IPS-20b (cell line): ENCODE measurements around the gene NUP210L.
A peak's percentile ranks its signal among the peaks of the same experiment; 100 is the strongest.

Experiments
- H3K27ac ChIP-seq: one replicate; pipeline ENCODE4 v1.5.1; 2013; ENCODE audit warnings: low read length
- H3K27me3 ChIP-seq: 2 replicates; pipeline ENCODE4 v1.6.1; 2013; ENCODE audit warnings: mild to moderate bottlenecking, low read length, inconsistent platforms; ENCODE audit not compliant: insufficient read depth
- H3K36me3 ChIP-seq: 2 replicates; pipeline ENCODE4 v1.6.1; 2013; ENCODE audit warnings: low read depth, mild to moderate bottlenecking, inconsistent platforms, low read length, moderate library complexity; ENCODE audit not compliant: insufficient read depth
- H3K4me1 ChIP-seq: 2 replicates; pipeline ENCODE4 v1.6.1; 2013; ENCODE audit warnings: mild to moderate bottlenecking, control low read depth, inconsistent platforms, low read length, moderate library complexity; ENCODE audit not compliant: insufficient read depth
- H3K4me3 ChIP-seq: 2 replicates; pipeline ENCODE4 v1.5.1; 2013; ENCODE audit warnings: mild to moderate bottlenecking, low read length, inconsistent platforms
- H3K9ac ChIP-seq: 2 replicates; pipeline ENCODE4 v1.6.1; 2013; ENCODE audit warnings: low read depth, mild to moderate bottlenecking, inconsistent platforms, low read length, moderate library complexity
- H3K9me3 ChIP-seq: 2 replicates; pipeline ENCODE4 v1.6.1; 2013; ENCODE audit warnings: mild to moderate bottlenecking, low read depth, low read length, inconsistent platforms; ENCODE audit not compliant: insufficient read depth

Gene NUP210L

DNA sequence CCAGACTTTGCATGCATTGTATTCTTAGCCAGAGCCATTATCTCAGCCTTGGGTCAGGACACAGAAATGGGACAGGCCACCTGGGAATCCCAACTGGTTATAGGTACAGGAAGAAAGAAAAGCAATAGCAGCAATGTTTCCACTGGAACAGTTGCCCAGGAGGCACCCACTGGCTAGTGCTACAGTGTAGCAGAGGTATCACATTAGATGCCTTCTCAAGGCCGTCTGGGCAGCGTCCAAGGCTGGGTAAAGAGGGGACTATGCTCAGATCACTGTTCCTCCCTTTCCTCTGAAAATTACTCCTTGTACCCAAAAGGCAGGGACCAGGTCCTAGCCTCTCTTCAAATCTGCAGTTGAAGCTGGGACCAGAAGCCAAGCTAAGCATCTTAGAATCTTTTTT, 184.5 kb downstream of the NUP210L start:
- Histone ChIP-seq H3K36me3 (peaks cover 26% of the 10 kb centered on the region), H3K9me3 (no peaks in the 10 kb centered on the region), H3K27me3 (no peaks in the 10 kb centered on the region), H3K27ac (no peak overlapping the region), H3K4me1 (peaks cover 8% of the 10 kb centered on the region; the same call in 1 of the 2 replicates), H3K4me3 (no peak overlapping the region), H3K9ac (no peak overlapping the region)

DNA sequence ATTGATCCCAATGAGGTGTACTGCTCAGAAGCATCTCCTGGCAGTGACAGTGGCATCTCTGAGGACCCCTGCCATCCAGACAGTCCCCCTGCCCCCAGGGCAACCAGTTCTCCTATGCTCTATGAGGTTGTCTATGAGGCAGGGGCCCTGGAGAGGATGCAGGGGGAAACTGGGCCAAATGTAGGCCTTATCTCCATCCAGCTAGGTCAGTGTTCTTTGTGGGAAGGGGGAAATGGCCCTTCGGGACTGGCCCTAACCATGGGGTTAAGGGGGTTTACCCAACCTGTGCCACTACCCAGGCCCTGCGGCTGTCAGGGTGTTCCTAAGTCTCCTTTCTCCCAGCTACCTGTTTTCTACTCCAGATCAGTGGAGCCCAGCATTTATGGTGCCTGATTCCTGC, 185.9 kb downstream of the NUP210L start:
- Histone ChIP-seq H3K4me3 (peak overlapping the region; percentile 93; the same call in 1 of the 2 replicates), H3K27ac (no peak overlapping the region), H3K9ac (peak overlapping the region; percentile 97; the same call in 1 of the 2 replicates), H3K9me3 (no peaks in the 10 kb centered on the region), H3K27me3 (no peaks in the 10 kb centered on the region), H3K4me1 (peaks cover 8% of the 10 kb centered on the region; the same call in 1 of the 2 replicates), H3K36me3 (peaks cover 14% of the 10 kb centered on the region)

DNA sequence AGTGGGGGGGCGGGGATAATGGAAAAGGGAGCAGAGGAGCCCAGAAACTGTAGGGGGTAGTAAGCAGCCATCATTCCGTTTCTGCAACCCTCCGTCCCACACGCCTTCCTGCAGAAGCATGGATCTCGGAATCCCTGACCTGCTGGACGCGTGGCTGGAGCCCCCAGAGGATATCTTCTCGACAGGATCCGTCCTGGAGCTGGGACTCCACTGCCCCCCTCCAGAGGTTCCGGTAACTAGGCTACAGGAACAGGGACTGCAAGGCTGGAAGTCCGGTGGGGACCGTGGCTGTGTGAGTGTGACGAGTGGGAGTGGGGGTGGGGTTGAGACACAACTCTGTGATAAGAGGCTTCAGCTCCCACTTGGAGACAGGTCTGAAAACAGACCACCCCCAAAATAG, 186.5 kb downstream of the NUP210L start:
- Histone ChIP-seq H3K9me3 (no peaks in the 10 kb centered on the region), H3K9ac (peak overlapping the region; percentile 97), H3K27ac (peak overlapping the region; percentile 98), H3K27me3 (no peaks in the 10 kb centered on the region), H3K36me3 (peaks cover 9% of the 10 kb centered on the region; the same call in 1 of the 2 replicates), H3K4me1 (peaks cover 8% of the 10 kb centered on the region; the same call in 1 of the 2 replicates), H3K4me3 (peak overlapping the region; percentile 93)

DNA sequence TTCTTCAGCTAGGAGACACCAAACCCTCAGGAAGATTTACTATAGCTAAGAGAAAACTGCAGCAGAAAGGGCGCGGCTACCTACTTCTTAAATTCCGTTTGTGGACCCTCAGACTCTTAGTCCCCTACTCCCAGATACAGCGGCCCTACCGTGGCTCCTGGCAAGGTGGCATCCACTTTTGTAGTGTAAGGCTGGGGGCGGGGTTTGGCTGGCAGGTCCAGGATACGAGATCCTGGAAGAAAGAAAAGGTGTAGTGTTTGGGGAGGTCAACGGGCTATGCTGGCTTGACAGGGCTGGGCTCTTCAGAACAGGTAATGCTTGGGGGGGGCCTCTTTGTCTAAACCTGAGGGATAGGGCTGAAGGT, 186.9 kb downstream of the NUP210L start:
- peaks cover 8% of the 10 kb centered on the region; the same call in 1 of the 2 replicates for H3K4me1 ChIP-seq
- H3K36me3 ChIP-seq, result peaks cover 4% of the 10 kb centered on the region; the same call in 1 of the 2 replicates
- H3K9ac ChIP-seq, result peak overlapping the region; percentile 97
- H3K4me3 ChIP-seq, result peak overlapping the region; percentile 93
- H3K9me3 ChIP-seq, result no peaks in the 10 kb centered on the region
- H3K27me3 ChIP-seq, result no peaks in the 10 kb centered on the region
- H3K27ac ChIP-seq, result peak overlapping the region; percentile 98

DNA sequence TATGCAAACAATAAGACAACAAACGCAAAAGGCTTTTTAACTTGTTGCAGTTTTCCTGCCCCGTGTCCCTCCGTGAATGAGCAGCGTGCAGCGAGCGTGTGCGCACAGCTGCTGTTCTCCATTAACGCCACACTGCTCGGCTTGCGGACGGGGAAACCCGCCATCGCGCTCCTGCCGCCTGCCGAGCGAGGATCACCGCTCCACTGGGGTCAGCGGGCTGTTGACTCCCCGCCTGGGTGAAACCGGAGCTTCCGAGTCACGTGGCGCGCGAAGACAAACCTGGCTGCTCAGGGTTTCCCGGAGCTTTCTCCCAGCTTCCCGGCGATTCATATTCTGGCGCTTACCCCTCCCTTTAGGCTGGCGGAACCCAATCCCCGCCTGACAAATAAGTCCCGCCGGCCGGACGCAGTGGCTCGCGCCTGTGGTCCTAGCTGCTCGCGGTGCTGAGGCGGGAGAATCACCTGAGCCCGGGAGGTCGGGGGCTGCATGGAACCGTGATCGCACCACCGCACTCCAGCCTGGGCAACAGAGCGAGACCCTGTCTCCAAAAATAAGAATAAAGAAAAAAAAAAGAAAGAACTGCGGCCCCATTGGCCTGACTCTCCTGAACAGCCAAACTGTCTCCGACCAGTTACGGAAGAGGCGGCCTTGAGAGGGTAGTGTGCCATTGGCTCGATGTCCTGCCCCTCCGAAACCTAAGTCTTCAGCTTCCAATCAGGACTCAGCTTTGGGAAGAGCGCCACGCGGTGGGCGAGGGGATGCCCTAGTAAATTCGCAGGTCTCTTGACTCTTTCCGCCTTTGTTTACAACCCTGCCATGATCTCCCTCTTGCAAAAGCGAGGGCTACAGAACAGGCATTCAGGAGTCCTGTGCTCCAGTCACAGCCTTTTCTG, 187.5 kb downstream of the NUP210L start, which contains the start of gene CREB3L4:
CREB3L4 (plus strand) TSS at position 796 of the 893 bp plus-strand sequence. CDS start 624 bp downstream, outside the sequence.
- H3K4me1 ChIP-seq, result peaks cover 8% of the 10 kb centered on the region; the same call in 1 of the 2 replicates

DNA sequence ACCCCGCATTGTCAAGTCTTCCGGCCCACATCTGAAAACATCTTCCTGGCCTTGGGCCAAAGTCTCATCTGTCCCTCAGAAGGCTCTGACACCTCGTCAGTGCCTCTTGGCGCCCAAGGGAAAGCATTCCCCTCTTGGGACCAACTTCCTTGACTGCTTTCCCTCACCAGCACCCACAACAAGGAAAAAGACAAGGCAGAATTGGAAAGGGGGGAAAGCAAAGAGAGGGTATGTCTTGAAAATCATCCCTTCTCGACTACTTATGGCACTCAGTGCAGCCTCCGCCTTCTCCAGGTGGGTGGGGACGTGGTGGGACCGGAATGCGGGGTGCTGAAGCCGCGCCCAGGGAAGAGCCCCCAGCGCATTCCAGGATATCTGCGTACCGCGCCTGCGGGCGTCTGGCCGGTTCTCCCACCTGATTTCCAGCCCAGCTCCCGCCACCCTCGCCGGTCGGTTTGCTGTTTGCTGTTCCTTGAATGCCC, 191.0 kb downstream of the NUP210L start:
- H3K27ac ChIP-seq, result peak overlapping the region; percentile 80
- H3K9ac ChIP-seq, result peak overlapping the region; percentile 93
- peaks cover 30% of the 10 kb centered on the region for H3K36me3 ChIP-seq
- no peaks in the 10 kb centered on the region for H3K9me3 ChIP-seq
- peak overlapping the region; percentile 90 for H3K4me3 ChIP-seq
- no peaks in the 10 kb centered on the region for H3K27me3 ChIP-seq
- peaks cover 19% of the 10 kb centered on the region; the same call in 1 of the 2 replicates for H3K4me1 ChIP-seq

More for the DNA sequence above, 187.5 kb downstream of the NUP210L start, which contains the start of gene CREB3L4:
- peak within 1 kb of the TSS; percentile 93 for H3K4me3 ChIP-seq
- no peaks in the 10 kb centered on the region for H3K27me3 ChIP-seq
- peak within 1 kb of the TSS; percentile 97 for H3K9ac ChIP-seq
- H3K27ac ChIP-seq, result peak within 1 kb of the TSS; percentile 98
- no peaks in the 10 kb centered on the region for H3K9me3 ChIP-seq
- H3K36me3 ChIP-seq, result no peaks in the 10 kb centered on the region

DNA sequence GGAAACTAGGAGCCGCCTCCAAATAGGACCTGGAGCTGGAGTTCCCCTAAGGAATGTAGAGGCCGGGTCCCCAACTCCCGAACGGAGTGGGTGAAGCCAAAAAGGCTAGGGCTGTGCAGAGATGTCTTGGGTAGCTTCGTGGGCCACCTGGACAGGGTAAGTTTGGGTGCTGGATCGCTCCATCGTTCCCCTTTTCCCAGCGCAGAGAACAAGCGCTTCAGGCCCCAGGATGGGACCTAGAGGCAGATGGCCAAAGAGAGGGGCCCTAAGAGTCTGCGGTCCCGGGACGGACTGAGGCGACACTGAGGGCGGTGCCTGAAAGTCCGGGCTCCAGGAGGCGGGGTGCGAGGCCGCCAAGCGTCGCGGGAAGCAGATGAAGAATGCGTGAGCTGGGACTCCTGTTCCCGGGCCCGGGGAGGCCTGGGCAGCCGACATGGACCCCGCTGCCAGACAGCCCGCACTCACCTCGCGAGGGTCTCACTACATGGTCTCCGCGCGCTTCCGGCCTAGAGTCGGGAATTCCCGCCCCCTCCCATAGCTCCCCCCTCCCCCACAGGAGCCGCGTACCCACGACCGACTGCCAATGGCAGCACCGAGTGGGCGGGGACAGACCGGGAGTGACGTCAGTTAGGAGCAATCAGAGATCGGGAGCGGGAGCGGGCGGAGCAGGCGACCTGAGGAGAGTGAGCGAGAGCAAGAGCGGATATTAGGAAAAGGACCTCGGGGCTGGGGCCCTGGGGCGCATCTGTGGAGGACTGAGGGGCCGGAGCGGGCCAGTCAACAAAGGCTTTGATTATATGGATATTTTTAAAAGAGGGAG, 191.6 kb downstream of the NUP210L start, which contains the start of gene SLC39A1:
SLC39A1 (minus strand) TSS at position 508 of the 820 bp plus-strand sequence. CDS start 822 bp downstream, outside the sequence.
- peak within 1 kb of the TSS; percentile 98 for H3K9ac ChIP-seq
- H3K4me3 ChIP-seq, result peak within 1 kb of the TSS; percentile 90
- peaks cover 21% of the 10 kb centered on the region; the same call in 1 of the 2 replicates for H3K4me1 ChIP-seq
- H3K27ac ChIP-seq, result peak within 1 kb of the TSS; percentile 80
- no peaks in the 10 kb centered on the region for H3K27me3 ChIP-seq
- H3K36me3 ChIP-seq, result peaks cover 30% of the 10 kb centered on the region
- no peaks in the 10 kb centered on the region for H3K9me3 ChIP-seq

DNA sequence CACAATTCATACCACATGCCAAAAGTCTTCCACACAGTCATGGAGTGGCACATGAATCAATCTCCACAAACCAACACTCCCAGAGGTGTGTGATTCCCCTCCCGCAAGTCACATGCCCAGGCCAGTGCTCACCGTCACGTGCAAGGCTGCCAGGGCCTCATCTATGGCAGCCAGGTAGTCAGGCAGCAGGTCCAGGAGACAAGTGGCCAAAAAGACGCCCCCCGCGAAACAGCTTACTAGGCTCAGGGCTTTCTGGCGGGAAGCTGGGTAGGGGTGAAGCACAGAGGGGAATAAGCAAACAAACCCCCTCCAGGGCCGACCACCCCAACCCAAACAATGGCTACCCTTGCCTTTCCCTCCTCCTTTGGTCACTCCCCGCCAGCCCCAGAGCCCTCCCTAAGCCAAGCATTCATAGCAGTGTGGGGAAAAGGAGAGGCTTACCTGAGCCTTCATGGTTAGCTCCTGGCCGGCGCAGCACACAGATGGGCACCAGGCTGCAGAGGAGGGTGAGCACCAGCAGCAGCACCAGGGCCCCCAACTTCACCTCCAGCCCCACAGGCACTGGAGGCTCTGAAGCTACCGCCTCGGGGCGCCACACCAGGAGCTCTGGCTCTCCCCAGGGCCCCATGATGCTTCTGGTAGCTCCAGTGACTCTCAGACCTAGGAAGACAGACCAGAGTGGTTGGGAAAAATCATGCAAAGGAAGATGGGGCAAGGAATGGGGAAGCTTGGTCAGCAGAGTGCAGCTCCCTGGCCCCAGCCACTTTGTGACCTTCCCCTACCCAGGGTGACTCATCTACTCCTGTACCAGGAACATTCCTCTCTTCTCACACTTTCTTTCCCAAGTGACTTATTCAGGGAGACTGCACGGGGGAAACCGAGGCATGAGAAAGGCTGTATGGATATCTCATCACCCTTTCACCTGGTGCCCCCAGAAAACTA, 192.5 kb downstream of the NUP210L start:
- peaks cover 21% of the 10 kb centered on the region; the same call in 1 of the 2 replicates for H3K4me1 ChIP-seq
- no peaks in the 10 kb centered on the region for H3K9me3 ChIP-seq
- H3K4me3 ChIP-seq, result peak overlapping the region; percentile 90
- peaks cover 30% of the 10 kb centered on the region for H3K36me3 ChIP-seq
- peak overlapping the region; percentile 98 for H3K9ac ChIP-seq
- no peaks in the 10 kb centered on the region for H3K27me3 ChIP-seq
- H3K27ac ChIP-seq, result peak overlapping the region; percentile 67

DNA sequence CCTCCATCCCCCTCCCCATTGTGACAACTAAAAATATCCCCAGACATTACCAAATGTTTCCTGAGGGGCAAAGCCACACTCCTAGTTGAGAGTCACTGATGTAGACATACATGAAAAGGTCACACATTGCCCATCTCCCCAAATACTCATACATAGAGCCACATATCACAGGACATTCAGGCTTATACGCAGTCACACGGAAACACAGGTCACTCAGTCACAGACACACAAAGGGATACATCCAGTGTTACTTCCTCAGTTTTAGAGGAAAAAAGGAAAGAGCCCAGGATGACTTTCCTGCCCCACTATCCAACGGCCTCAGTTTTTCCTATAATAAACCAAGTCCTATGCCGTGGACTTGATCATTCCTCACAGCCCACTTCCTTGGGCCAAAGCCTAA, 193.5 kb downstream of the NUP210L start:
- Histone ChIP-seq H3K4me1 (peaks cover 25% of the 10 kb centered on the region), H3K9me3 (no peaks in the 10 kb centered on the region), H3K4me3 (peak overlapping the region; percentile 90), H3K36me3 (peaks cover 30% of the 10 kb centered on the region), H3K27me3 (no peaks in the 10 kb centered on the region), H3K9ac (peak overlapping the region; percentile 98; the same call in 1 of the 2 replicates), H3K27ac (peak overlapping the region; percentile 67)

DNA sequence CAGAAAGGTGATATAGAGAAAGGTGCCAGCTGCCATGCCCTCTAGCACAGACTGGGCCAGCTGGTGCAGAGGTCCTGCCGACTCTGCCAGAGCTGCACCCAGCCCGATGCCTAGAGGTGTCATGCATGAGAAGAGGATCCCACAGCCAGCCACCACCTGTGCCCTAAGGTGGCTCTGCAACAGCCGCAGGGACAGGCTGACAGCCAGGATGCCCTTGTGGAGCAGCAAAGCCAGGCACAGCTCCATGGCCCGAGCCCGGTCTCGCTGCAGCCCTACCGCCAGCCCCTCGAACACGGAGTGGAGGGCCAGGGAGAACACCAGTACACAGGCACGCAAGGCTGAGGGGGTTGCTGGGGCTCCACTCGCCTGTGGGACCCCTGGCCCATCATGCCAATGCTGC, 194.7 kb downstream of the NUP210L start:
- peaks cover 20% of the 10 kb centered on the region for H3K4me1 ChIP-seq
- peaks cover 30% of the 10 kb centered on the region for H3K36me3 ChIP-seq
- H3K27ac ChIP-seq, result no peak overlapping the region
- H3K9me3 ChIP-seq, result no peaks in the 10 kb centered on the region
- no peak overlapping the region for H3K9ac ChIP-seq
- H3K27me3 ChIP-seq, result no peaks in the 10 kb centered on the region
- no peak overlapping the region for H3K4me3 ChIP-seq
